ENCODE results near the gene SHISA4. TPM values are rescaled to one million over a fixed set of nuclear protein-coding genes. Genes with fewer than 3 reads are reported as not detected.

SHISA4 gene
- polyA plus RNA-seq, 4 donors, result 0.45 to 7.9 (median 4.2) TPM

- no peak overlapping the region for H3K4me3 ChIP-seq (ENCODE audit: low read depth in 1 of 3, low read length in 3 of 3)
- WGBS, 3 donors, result 58 to 75% (median 73%) methylated on average over 6 of the region's 6 CpGs
- no peaks in the 10 kb centered on the region for H3K4me1 ChIP-seq (ENCODE audit: control insufficient read depth in 3 of 3, insufficient read depth in 2 of 3, low read depth in 1 of 3, low read length in 2 of 3)
- peaks cover 0 to 2% (median 0%) of the 10 kb centered on the region in 3 donors for H3K36me3 ChIP-seq (ENCODE audit: control insufficient read depth in 3 of 3, insufficient read depth in 2 of 3, low read depth in 1 of 3, low read length in 3 of 3)
- H3K27me3 ChIP-seq (ENCODE audit: control insufficient read depth in 3 of 3, insufficient read depth in 3 of 3, low read length in 3 of 3), result peaks cover 0 to 6% (median 0%) of the 10 kb centered on the region in 3 donors
- peak overlapping the region in 2 of 3 donors; percentile 59 to 87 for H3K27ac ChIP-seq (ENCODE audit: low read depth in 1 of 3, low read length in 2 of 3)
- DNase-seq (no peak), FAIRE-seq (no peak)
- H3K9me3 ChIP-seq (ENCODE audit: control insufficient read depth in 2 of 2, insufficient read depth in 1 of 2, low read depth in 1 of 2, low read length in 1 of 2), result no peaks in the 10 kb centered on the region
These were observed 16.7 kb downstream of the SHISA4 start for GRCh38 chr1:201905234-201905890.

- FAIRE-seq (no peak), DNase-seq (no peak)
- H3K4me1 ChIP-seq (ENCODE audit: control insufficient read depth in 3 of 3, insufficient read depth in 2 of 3, low read depth in 1 of 3, low read length in 2 of 3), result no peaks in the 10 kb centered on the region
- no peaks in the 10 kb centered on the region for H3K9me3 ChIP-seq (ENCODE audit: control insufficient read depth in 2 of 2, insufficient read depth in 1 of 2, low read depth in 1 of 2, low read length in 1 of 2)
- WGBS, 3 donors, result 87 to 98% (median 91%) methylated on average over 3 of the region's 3 CpGs
- H3K27ac ChIP-seq (ENCODE audit: low read depth in 1 of 3, low read length in 2 of 3), result peak overlapping the region in 2 of 3 donors; percentile 59 to 87
- H3K4me3 ChIP-seq (ENCODE audit: low read depth in 1 of 3, low read length in 3 of 3), result no peak overlapping the region
- peaks cover 0 to 2% (median 0%) of the 10 kb centered on the region in 3 donors for H3K27me3 ChIP-seq (ENCODE audit: control insufficient read depth in 3 of 3, insufficient read depth in 3 of 3, low read length in 3 of 3)
- peaks cover 0 to 2% (median 0%) of the 10 kb centered on the region in 3 donors for H3K36me3 ChIP-seq (ENCODE audit: control insufficient read depth in 3 of 3, insufficient read depth in 2 of 3, low read depth in 1 of 3, low read length in 3 of 3)
These were observed 17.6 kb downstream of the SHISA4 start for GRCh38 chr1:201906336-201906735.

GRCh38 chr1:201907621-201908020, 18.9 kb downstream of the SHISA4 start:
- FAIRE-seq (no peak), DNase-seq (no peak)
- peaks cover 0 to 2% (median 0%) of the 10 kb centered on the region in 3 donors for H3K36me3 ChIP-seq (ENCODE audit: control insufficient read depth in 3 of 3, insufficient read depth in 2 of 3, low read depth in 1 of 3, low read length in 3 of 3)
- H3K4me1 ChIP-seq (ENCODE audit: control insufficient read depth in 3 of 3, insufficient read depth in 2 of 3, low read depth in 1 of 3, low read length in 2 of 3), result no peaks in the 10 kb centered on the region
- peak overlapping the region in 1 of 3 donors; percentile 12 for H3K27ac ChIP-seq (ENCODE audit: low read depth in 1 of 3, low read length in 2 of 3)
- peaks cover 0 to 2% (median 0%) of the 10 kb centered on the region in 3 donors for H3K27me3 ChIP-seq (ENCODE audit: control insufficient read depth in 3 of 3, insufficient read depth in 3 of 3, low read length in 3 of 3)
- WGBS, 3 donors, result 83 to 92% (median 90%) methylated on average over 6 of the region's 6 CpGs
- H3K4me3 ChIP-seq (ENCODE audit: low read depth in 1 of 3, low read length in 3 of 3), result no peak overlapping the region
- no peaks in the 10 kb centered on the region for H3K9me3 ChIP-seq (ENCODE audit: control insufficient read depth in 2 of 2, insufficient read depth in 1 of 2, low read depth in 1 of 2, low read length in 1 of 2)

- no peak overlapping the region for H3K4me3 ChIP-seq (ENCODE audit: low read depth in 1 of 3, low read length in 3 of 3)
- WGBS, 3 donors, result 65 to 75% (median 66%) methylated on average over 4 of the region's 4 CpGs
- H3K27me3 ChIP-seq (ENCODE audit: control insufficient read depth in 3 of 3, insufficient read depth in 3 of 3, low read length in 3 of 3), result peaks cover 0 to 4% (median 0%) of the 10 kb centered on the region in 3 donors
- no peak for DNase-seq
- H3K9me3 ChIP-seq (ENCODE audit: control insufficient read depth in 2 of 2, insufficient read depth in 1 of 2, low read depth in 1 of 2, low read length in 1 of 2), result no peaks in the 10 kb centered on the region
- peaks cover 0 to under 1% (median 0%) of the 10 kb centered on the region in 3 donors for H3K36me3 ChIP-seq (ENCODE audit: control insufficient read depth in 3 of 3, insufficient read depth in 2 of 3, low read depth in 1 of 3, low read length in 3 of 3)
- no peak for FAIRE-seq
- no peak overlapping the region for H3K27ac ChIP-seq (ENCODE audit: low read depth in 1 of 3, low read length in 2 of 3)
- no peaks in the 10 kb centered on the region for H3K4me1 ChIP-seq (ENCODE audit: control insufficient read depth in 3 of 3, insufficient read depth in 2 of 3, low read depth in 1 of 3, low read length in 2 of 3)
These were observed 23.3 kb downstream of the SHISA4 start for GRCh38 chr1:201911826-201912571.

GRCh38 chr1:201912832-201913231, 24.1 kb downstream of the SHISA4 start:
- Histone ChIP-seq H3K36me3 (ENCODE audit: control insufficient read depth in 3 of 3, insufficient read depth in 2 of 3, low read depth in 1 of 3, low read length in 3 of 3) (no peaks in the 10 kb centered on the region), H3K27ac (ENCODE audit: low read depth in 1 of 3, low read length in 2 of 3) (peak overlapping the region in 1 of 3 donors; percentile 27), H3K4me1 (ENCODE audit: control insufficient read depth in 3 of 3, insufficient read depth in 2 of 3, low read depth in 1 of 3, low read length in 2 of 3) (no peaks in the 10 kb centered on the region), H3K4me3 (ENCODE audit: low read depth in 1 of 3, low read length in 3 of 3) (no peak overlapping the region), H3K27me3 (ENCODE audit: control insufficient read depth in 3 of 3, insufficient read depth in 3 of 3, low read length in 3 of 3) (peaks cover 0 to 4% (median 0%) of the 10 kb centered on the region in 3 donors), H3K9me3 (ENCODE audit: control insufficient read depth in 2 of 2, insufficient read depth in 1 of 2, low read depth in 1 of 2, low read length in 1 of 2) (no peaks in the 10 kb centered on the region)
- FAIRE-seq, result no peak
- 64 to 78% (median 76%) methylated on average over 5 of the region's 5 CpGs for WGBS, 3 donors
- no peak for DNase-seq

GRCh38 chr1:201914456-201915235, 25.9 kb downstream of the SHISA4 start:
- DNase-seq (no peak), FAIRE-seq (no peak)
- Histone ChIP-seq H3K4me1 (ENCODE audit: control insufficient read depth in 3 of 3, insufficient read depth in 2 of 3, low read depth in 1 of 3, low read length in 2 of 3) (no peaks in the 10 kb centered on the region), H3K9me3 (ENCODE audit: control insufficient read depth in 2 of 2, insufficient read depth in 1 of 2, low read depth in 1 of 2, low read length in 1 of 2) (no peaks in the 10 kb centered on the region), H3K27me3 (ENCODE audit: control insufficient read depth in 3 of 3, insufficient read depth in 3 of 3, low read length in 3 of 3) (peaks cover 0 to 4% (median 0%) of the 10 kb centered on the region in 3 donors), H3K4me3 (ENCODE audit: low read depth in 1 of 3, low read length in 3 of 3) (no peak overlapping the region), H3K27ac (ENCODE audit: low read depth in 1 of 3, low read length in 2 of 3) (peak overlapping the region in 1 of 3 donors; percentile 14), H3K36me3 (ENCODE audit: control insufficient read depth in 3 of 3, insufficient read depth in 2 of 3, low read depth in 1 of 3, low read length in 3 of 3) (no peaks in the 10 kb centered on the region)
- 70 to 72% (median 70%) methylated on average over 14 of the region's 14 CpGs for WGBS, 3 donors

GRCh38 chr1:201916649-201917249, 28.1 kb downstream of the SHISA4 start:
- Histone ChIP-seq H3K4me1 (ENCODE audit: control insufficient read depth in 3 of 3, insufficient read depth in 2 of 3, low read depth in 1 of 3, low read length in 2 of 3) (no peaks in the 10 kb centered on the region), H3K27ac (ENCODE audit: low read depth in 1 of 3, low read length in 2 of 3) (peak overlapping the region in 1 of 3 donors; percentile 75), H3K9me3 (ENCODE audit: control insufficient read depth in 2 of 2, insufficient read depth in 1 of 2, low read depth in 1 of 2, low read length in 1 of 2) (no peaks in the 10 kb centered on the region), H3K36me3 (ENCODE audit: control insufficient read depth in 3 of 3, insufficient read depth in 2 of 3, low read depth in 1 of 3, low read length in 3 of 3) (no peaks in the 10 kb centered on the region), H3K27me3 (ENCODE audit: control insufficient read depth in 3 of 3, insufficient read depth in 3 of 3, low read length in 3 of 3) (peaks cover 0 to 2% (median 0%) of the 10 kb centered on the region in 3 donors), H3K4me3 (ENCODE audit: low read depth in 1 of 3, low read length in 3 of 3) (no peak overlapping the region)
- WGBS, 3 donors, result 25 to 28% (median 25%) methylated on average over 11 of the region's 11 CpGs
- DNase-seq, result peak; percentile 35
- no peak for FAIRE-seq
